ENCODE data around the gene KIZ.

DNA sequence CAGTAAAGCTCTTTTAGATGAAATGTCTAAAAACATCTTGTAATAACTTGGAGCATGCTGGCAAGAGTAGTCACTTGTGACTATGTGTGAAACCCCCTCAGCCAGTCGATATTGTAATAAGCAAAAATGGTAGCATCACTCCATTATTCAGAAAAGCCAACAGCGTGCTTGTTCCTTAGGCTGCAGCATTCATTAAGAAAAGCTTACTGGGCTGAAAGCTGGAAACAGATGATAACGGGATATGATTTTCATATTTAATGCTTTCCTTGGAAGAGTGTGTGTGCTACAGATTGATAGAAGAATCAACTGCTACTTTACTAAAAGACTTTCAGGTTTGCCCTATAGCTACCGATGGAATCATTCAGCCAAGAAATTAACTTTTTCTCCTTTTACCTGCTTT, 20.3 kb downstream of the KIZ start:
- no peak for TF ChIP-seq POLR2A (IDR thresholded peaks at IDR 0.05; ENCODE audit: low read length)
- no peak for TF ChIP-seq GATA1 (IDR thresholded peaks at IDR 0.05; ENCODE audit: low read depth, low read length)
